GM21723 (cell line): ENCODE data around the gene BCHE.
A peak's percentile ranks its signal among the peaks of the same experiment; 100 is the strongest.
"Not testable (repeated sequence)": the region's sequence is repeated elsewhere in the genome, so short reads cannot be mapped to it uniquely, and the experiment has no call there.

Experiments
- ATAC-seq: cut with Tn5 transposase; IDR thresholded peaks from one replicate; pipeline ENCODE4 v1.9.1; 2021; ENCODE audit warnings: mild to moderate bottlenecking, moderate library complexity; ENCODE audit not compliant: unreplicated experiment

BCHE gene

GRCh38 chr3:165817160-165817709 is 20.0 kb downstream of the BCHE start:
- no peak for ATAC-seq

- no peak for ATAC-seq
Measured at GRCh38 chr3:165816209-165816608, 21.0 kb downstream of the BCHE start.

- no peak for ATAC-seq
Measured at GRCh38 chr3:165815682-165816081, 21.5 kb downstream of the BCHE start.

GRCh38 chr3:165814380-165814779 is 22.8 kb downstream of the BCHE start:
- ATAC-seq = no peak

GRCh38 chr3:165807937-165808336 is 29.3 kb downstream of the BCHE start:
- not testable (repeated sequence) for ATAC-seq

GRCh38 chr3:165805946-165806561 is 31.2 kb downstream of the BCHE start:
- ATAC-seq = peak; percentile 76

GRCh38 chr3:165803471-165803870 is 33.8 kb downstream of the BCHE start:
- no peak for ATAC-seq

- ATAC-seq = no peak
Measured at GRCh38 chr3:165800970-165801369, 36.3 kb downstream of the BCHE start.

GRCh38 chr3:165799026-165799425 is 38.2 kb downstream of the BCHE start:
- ATAC-seq = no peak

GRCh38 chr3:165797551-165797950 is 39.7 kb downstream of the BCHE start:
- no peak for ATAC-seq

GRCh38 chr3:165796701-165797100 is 40.5 kb downstream of the BCHE start:
- no peak for ATAC-seq

- ATAC-seq = no peak
Measured at GRCh38 chr3:165788531-165788930, 48.7 kb downstream of the BCHE start.

GRCh38 chr3:165786013-165786412 is 51.2 kb downstream of the BCHE start:
- no peak for ATAC-seq

- ATAC-seq = no peak
Measured at GRCh38 chr3:165784337-165784736, 52.9 kb downstream of the BCHE start.

- ATAC-seq = no peak
Measured at GRCh38 chr3:165783383-165783782, 53.8 kb downstream of the BCHE start.

- ATAC-seq = no peak
Measured at GRCh38 chr3:165778891-165779290, 58.3 kb downstream of the BCHE start.

- no peak for ATAC-seq
Measured at GRCh38 chr3:165778456-165778855, 58.8 kb downstream of the BCHE start.

GRCh38 chr3:165775824-165776223 is 61.4 kb downstream of the BCHE start:
- ATAC-seq = no peak

GRCh38 chr3:165770781-165771180 is 66.4 kb downstream of the BCHE start:
- no peak for ATAC-seq

GRCh38 chr3:165768680-165769079 is 68.5 kb downstream of the BCHE start:
- ATAC-seq = no peak

GRCh38 chr3:165759041-165759440 is 78.2 kb downstream of the BCHE start:
- ATAC-seq = no peak

- ATAC-seq = no peak
Measured at GRCh38 chr3:165755571-165755970, 81.7 kb downstream of the BCHE start.
